ENCODE data around the gene SLC22A17.

GRCh38 chr14:23365732-23366425, 13.2 kb upstream of the SLC22A17 start:
- no peak for TF ChIP-seq CTCF (IDR thresholded peaks at IDR 0.05; ENCODE audit: poor library complexity)
- TF ChIP-seq EZH2 (IDR thresholded peaks at IDR 0.05; ENCODE audit: borderline replicate concordance): no peak

All from hepatocyte (in vitro differentiated cells).